HepG2 (cell line): ENCODE measurements around the gene RPRD1A. TPM values are rescaled to one million over a fixed set of nuclear protein-coding genes. Genes with fewer than 3 reads are reported as not detected.

Source experiments
- AKAP8 ChIP-seq: sonication (generic); formaldehyde crosslinking; IDR thresholded peaks from 2 replicates; pipeline ENCODE4 v1.5.1; 2020; ENCODE audit warnings: mild to moderate bottlenecking, missing genetic modification reagents
- ATF2 ChIP-seq: sonication (generic); formaldehyde crosslinking; IDR thresholded peaks from 2 replicates; pipeline ENCODE4 v1.4.0; 2020; ENCODE audit warnings: missing genetic modification reagents
- CC2D1A ChIP-seq: sonication (generic); formaldehyde crosslinking; IDR thresholded peaks from 2 replicates; pipeline ENCODE4 v1.8.1; 2023; ENCODE audit warnings: mild to moderate bottlenecking, missing genetic modification reagents
- CEBPB ChIP-seq: IDR thresholded peaks from 2 replicates; pipeline ENCODE4 v1.6.1; 2011; ENCODE audit warnings: low read depth, low read length, improper control_type of control experiment, borderline replicate concordance
- CREM ChIP-seq, 2 experiments: sonication (generic) in 1 of 2; formaldehyde crosslinking in 1 of 2; IDR thresholded peaks; 2 replicates each; pipeline versions ENCODE4 v1.4.0 to v1.6.1; 2016 to 2020; ENCODE audit warnings: antibody characterized with exemption in 1 of 2, mild to moderate bottlenecking in 1 of 2, missing genetic modification reagents in 1 of 2
- FOXO1 ChIP-seq: sonication (generic); formaldehyde crosslinking; IDR thresholded peaks from 2 replicates; pipeline ENCODE4 v1.4.0; 2020; ENCODE audit warnings: missing genetic modification reagents
- FOXP1 ChIP-seq, 2 experiments: fragments of 450-650 bp in 1 of 2; IDR thresholded peaks; 2 replicates each; pipeline ENCODE4 v1.6.1; 2017 to 2018; ENCODE audit warnings: antibody characterized with exemption in 1 of 2
- FOXP4 ChIP-seq: sonication (generic); formaldehyde crosslinking; IDR thresholded peaks from 2 replicates; pipeline ENCODE4 v1.4.0; 2020; ENCODE audit warnings: missing genetic modification reagents
- HINFP ChIP-seq: sonication (generic); formaldehyde crosslinking; IDR thresholded peaks from 2 replicates; pipeline ENCODE4 v1.4.0; 2020; ENCODE audit warnings: low read depth, mild to moderate bottlenecking, missing genetic modification reagents
- KAT8 ChIP-seq: IDR thresholded peaks from 2 replicates; pipeline ENCODE4 v1.6.1; 2016; ENCODE audit warnings: missing genetic modification reagents, missing compliant biosample characterization
- NFKB2 ChIP-seq: sonication (generic); formaldehyde crosslinking; IDR thresholded peaks from 2 replicates; pipeline ENCODE4 v1.4.0; 2020; ENCODE audit warnings: missing genetic modification reagents, borderline replicate concordance
- RFXANK ChIP-seq: IDR thresholded peaks from 2 replicates; pipeline ENCODE4 v1.6.1; 2016
- SALL1 ChIP-seq: sonication (generic); formaldehyde crosslinking; IDR thresholded peaks from 2 replicates; pipeline ENCODE4 v1.8.0; 2022; ENCODE audit warnings: mild to moderate bottlenecking, missing genetic modification reagents
- SOX5 ChIP-seq: IDR thresholded peaks from 2 replicates; pipeline ENCODE4 v1.6.1; 2016; ENCODE audit warnings: borderline replicate concordance
- ZFP36L2 ChIP-seq: sonication (generic); formaldehyde crosslinking; IDR thresholded peaks from 2 replicates; pipeline ENCODE4 v1.4.0; 2020; ENCODE audit warnings: missing genetic modification reagents
- ZNF264 ChIP-seq: sonication (generic); formaldehyde crosslinking; IDR thresholded peaks from 2 replicates; pipeline ENCODE4 v1.4.0; 2020; ENCODE audit warnings: missing genetic modification reagents
- ZNF280B ChIP-seq: sonication (generic); formaldehyde crosslinking; IDR thresholded peaks from 2 replicates; pipeline ENCODE4 v1.5.0; 2020; ENCODE audit warnings: missing genetic modification reagents, mild to moderate bottlenecking, borderline replicate concordance
- ZNF577 ChIP-seq: sonication (generic); formaldehyde crosslinking; IDR thresholded peaks from 2 replicates; pipeline ENCODE4 v1.4.0; 2020; ENCODE audit warnings: mild to moderate bottlenecking, low read depth, missing genetic modification reagents, borderline replicate concordance
- ZNF652 ChIP-seq: IDR thresholded peaks from 2 replicates; pipeline ENCODE4 v1.6.1; 2016; ENCODE audit warnings: low read depth, borderline replicate concordance
- ZNF740 ChIP-seq: sonication (generic); formaldehyde crosslinking; IDR thresholded peaks from 2 replicates; pipeline ENCODE4 v1.4.0; 2020; ENCODE audit warnings: missing genetic modification reagents
- ZNF775 ChIP-seq: sonication (generic); formaldehyde crosslinking; IDR thresholded peaks from 2 replicates; pipeline ENCODE4 v1.4.0; 2020; ENCODE audit warnings: missing genetic modification reagents, mild to moderate bottlenecking, moderate library complexity, borderline replicate concordance
- ZNF784 ChIP-seq: sonication (generic); formaldehyde crosslinking; IDR thresholded peaks from 2 replicates; pipeline ENCODE4 v1.5.1; 2020; ENCODE audit warnings: missing genetic modification reagents, mild to moderate bottlenecking, borderline replicate concordance
- polyA plus RNA-seq, 8 experiments: library from polyadenylated mRNA; depleted of rRNA in 3 of 8; stranded (reverse) in 7 of 8; unstranded in 1 of 8; fragments of >200 nt; fragmentation: Illumina TruSeq in 4 of 8; extraction: Trizol in 4 of 8; gene quantifications; 2 replicates each; pipeline versions ENCODE4 v1.2.1 to v1.2.3, GENCODE V29; 2011 to 2016; ENCODE audit warnings: low read depth in 4 of 8, missing spikeins in 1 of 8, mixed read lengths in 1 of 8; ENCODE audit not compliant: insufficient read depth in 1 of 8
- total RNA-seq, 5 experiments: library from RNA; depleted of rRNA; stranded (reverse); fragments of >200 nt; fragmentation: Illumina TruSeq; extraction: Trizol; gene quantifications; 2 replicates each; pipeline ENCODE4 v1.2.3, GENCODE V29; 2016; ENCODE audit warnings: low read depth in 1 of 5

Gene RPRD1A
- total and polyA plus RNA-seq, 2 of the 13 experiments (the other 11 are each of a cell fraction or from before 2014, with no cell fraction given) = 42.5 to 78.2 TPM

GRCh38 chr18:36075862-36076587, 8.7 kb upstream of the RPRD1A start (continued):
- TF ChIP-seq ZNF264 (CRISPR knock-in tag) (no peak), FOXO1 (CRISPR knock-in tag) (peak; percentile 40; the same call in 1 of the 2 replicates), KAT8 (CRISPR knock-in tag) (peak; percentile 28; the same call in 1 of the 2 replicates), FOXP4 (CRISPR knock-in tag) (peak; percentile 68), ATF2 (CRISPR knock-in tag) (peak; percentile 33; the same call in 1 of the 2 replicates), SALL1 (CRISPR knock-in tag) (peak; percentile 35; the same call in 1 of the 2 replicates), ZFP36L2 (no peak), RFXANK (CRISPR knock-in tag) (no peak), NFKB2 (no peak), FOXP1 (IDR thresholded peaks at IDR 0.05) (peak; percentile 96), FOXP1 (CRISPR knock-in tag; IDR thresholded peaks at IDR 0.05) (peak; percentile 97), CC2D1A (CRISPR knock-in tag) (no peak), CEBPB (peak; percentile 99), ZNF577 (CRISPR knock-in tag) (no peak), ZNF652 (0 out of 2 replicates have a peak, but pooled peaks have one; percentile 16), AKAP8 (CRISPR knock-in tag) (no peak), SOX5 (CRISPR knock-in tag) (peak; percentile 51; the same call in 1 of the 2 replicates), ZNF775 (CRISPR knock-in tag) (no peak), CREM (IDR thresholded peaks at IDR 0.05) (peak; percentile 28; the same call in 1 of the 2 replicates), CREM (CRISPR knock-in tag; IDR thresholded peaks at IDR 0.05) (no peak), ZNF280B (CRISPR knock-in tag) (no peak), HINFP (CRISPR knock-in tag) (peak; percentile 94), ZNF784 (CRISPR knock-in tag) (no peak), ZNF740 (CRISPR knock-in tag) (no peak)
